Common myeloid progenitor, CD34-positive (primary cell): ENCODE results near the gene METTL22.

Experiments used
- CTCF ChIA-PET: fragments of 350-600 bp; sonication (Branson Sonifier 250); formaldehyde crosslinking; loops from one replicate; lab custom pipeline; 2021; ENCODE audit warnings: antibody characterized with exemption; lab: Charles Lee
- POLR2A ChIA-PET: fragments of 350-600 bp; sonication (Branson Sonifier 250); formaldehyde crosslinking; loops from one replicate; lab custom pipeline; 2021; ENCODE audit warnings: antibody characterized with exemption; lab: Charles Lee
- DNase-seq, 3 donors: peaks; one replicate each; pipeline versions ENCODE4 v3.0.0 to v3.0.0-alpha.2; 2013
- H3K27ac ChIP-seq, 2 experiments: 1 replicate in 1 of 2; 2 replicates in 1 of 2; pipeline ENCODE4 v1.7.0; 2013; ENCODE audit warnings: inconsistent platforms in 2 of 2, low read length in 2 of 2, mild to moderate bottlenecking in 2 of 2, low read depth in 1 of 2, moderate library complexity in 1 of 2; ENCODE audit not compliant: severe bottlenecking in 2 of 2, insufficient read depth in 1 of 2, poor library complexity in 1 of 2
- H3K27me3 ChIP-seq, 5 experiments: replicated peaks in 2 of 5; 1 replicate in 3 of 5; 2 replicates in 2 of 5; pipeline versions ENCODE4 v1.6.1 to v1.7.0; 2013; ENCODE audit warnings: low read length in 4 of 5, mild to moderate bottlenecking in 2 of 5, moderate library complexity in 2 of 5, inconsistent platforms in 1 of 5; ENCODE audit not compliant: insufficient read depth in 5 of 5, control insufficient read depth in 4 of 5
- H3K36me3 ChIP-seq, 4 experiments: 1 replicate in 2 of 4; 2 replicates in 2 of 4; pipeline versions ENCODE4 v1.6.1 to v1.7.0; 2013; ENCODE audit warnings: low read length in 3 of 4, control low read depth in 1 of 4, mild to moderate bottlenecking in 1 of 4; ENCODE audit not compliant: control insufficient read depth in 4 of 4, insufficient read depth in 4 of 4
- H3K4me1 ChIP-seq, 4 experiments: 1 replicate in 3 of 4; 2 replicates in 1 of 4; pipeline versions ENCODE4 v1.6.1 to v1.7.1; 2013; ENCODE audit warnings: low read length in 3 of 4, mild to moderate bottlenecking in 3 of 4, control low read depth in 1 of 4, inconsistent platforms in 1 of 4, moderate library complexity in 1 of 4; ENCODE audit not compliant: control insufficient read depth in 4 of 4, insufficient read depth in 4 of 4; ENCODE audit errors: control extremely low read depth in 1 of 4
- H3K4me3 ChIP-seq, 7 experiments: 1 replicate in 4 of 7; 2 replicates in 3 of 7; pipeline versions ENCODE4 v1.5.1 to v1.7.0; 2013; ENCODE audit warnings: mild to moderate bottlenecking in 7 of 7, low read length in 6 of 7, moderate library complexity in 6 of 7, inconsistent platforms in 2 of 7, low read depth in 2 of 7, control low read depth in 1 of 7; ENCODE audit not compliant: insufficient read depth in 4 of 7, control insufficient read depth in 1 of 7; ENCODE audit errors: extremely low read depth in 1 of 7
- H3K9me3 ChIP-seq, 5 experiments: 1 replicate in 4 of 5; 2 replicates in 1 of 5; pipeline versions ENCODE4 v1.6.1 to v1.7.1; 2013; ENCODE audit warnings: low read length in 4 of 5, mild to moderate bottlenecking in 2 of 5, inconsistent platforms in 1 of 5, low read depth in 1 of 5, moderate library complexity in 1 of 5; ENCODE audit not compliant: control insufficient read depth in 4 of 5, insufficient read depth in 2 of 5; ENCODE audit errors: control extremely low read depth in 1 of 5
- WGBS: methylation state at CpG from one replicate; pipeline ENCODE4 v1.1.5; 2013; ENCODE audit not compliant: insufficient coverage; 5-methylcytosine and 5-hydroxymethylcytosine counted together

METTL22 gene

DNA sequence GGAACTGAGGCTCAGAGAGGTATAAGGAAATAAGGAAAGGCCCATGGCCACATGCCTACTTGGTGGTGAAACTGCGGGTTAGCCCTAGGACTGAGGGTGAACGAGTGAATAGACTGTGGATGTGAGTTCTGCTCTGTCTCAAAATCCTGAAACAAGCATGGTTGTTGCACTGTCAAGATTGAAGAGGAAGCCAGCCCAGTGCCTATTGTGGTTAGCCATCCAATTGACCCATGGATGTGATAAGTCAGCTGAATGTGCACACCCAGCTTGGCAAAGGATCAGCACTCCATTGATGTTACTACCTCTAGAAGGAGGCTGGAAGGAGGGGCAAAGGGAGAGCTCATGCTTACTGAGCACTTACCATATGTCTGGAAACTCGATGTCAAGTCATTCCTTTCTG is 35.6 kb upstream of the METTL22 start:
- POLR2A ChIA-PET: no interaction called here

GRCh38 chr16:8587065-8587464 is 34.4 kb upstream of the METTL22 start:
- peaks cover 0 to 7% (median 4%) of the 10 kb centered on the region in 5 experiments for H3K9me3 ChIP-seq
- H3K27ac ChIP-seq: no peak overlapping the region
- no peak for DNase-seq
- no peak overlapping the region for H3K4me3 ChIP-seq
- peaks cover 20 to 61% (median 32%) of the 10 kb centered on the region in 5 experiments for H3K27me3 ChIP-seq
- peaks cover 0 to 16% (median 9%) of the 10 kb centered on the region in 4 experiments for H3K4me1 ChIP-seq
- CTCF ChIA-PET: interaction anchor here (1.7 kb wide), 1 partner anchor 30 kb away, joined by 4 read pairs; no protein-coding TSS in a partner anchor
- POLR2A ChIA-PET: no interaction called here
- no peaks in the 10 kb centered on the region for H3K36me3 ChIP-seq

More for the DNA sequence above, 35.6 kb upstream of the METTL22 start:
- Histone ChIP-seq H3K9me3 (peaks cover 0 to 3% (median 1%) of the 10 kb centered on the region in 5 experiments), H3K4me1 (peaks cover 0 to 20% (median 14%) of the 10 kb centered on the region in 4 experiments), H3K27ac (no peak overlapping the region), H3K4me3 (no peak overlapping the region), H3K36me3 (no peaks in the 10 kb centered on the region), H3K27me3 (peaks cover 20 to 49% (median 28%) of the 10 kb centered on the region in 5 experiments)
- no peak for DNase-seq
- 93% methylated on average over 3 of the region's 3 CpGs for WGBS
- CTCF ChIA-PET: interaction anchor here (0.6 to 1.7 kb wide), 4 partner anchors 14 to 1859 kb away, joined by 3 to 8 read pairs (median 4); no protein-coding TSS in a partner anchor

- H3K27ac ChIP-seq: no peak overlapping the region
- 17% methylated on average over 9 of the region's 9 CpGs for WGBS
- DNase-seq: no peak
- POLR2A ChIA-PET: no interaction called here
- H3K9me3 ChIP-seq: peaks cover 0 to 8% (median 4%) of the 10 kb centered on the region in 5 experiments
- CTCF ChIA-PET: interaction anchor here (1.5 to 3.1 kb wide), 2 partner anchors 13 to 16 kb away, joined by 3 to 14 read pairs; no protein-coding TSS in a partner anchor
- peaks cover 24 to 75% (median 41%) of the 10 kb centered on the region in 5 experiments for H3K27me3 ChIP-seq
- peaks cover 0 to 12% (median 6%) of the 10 kb centered on the region in 4 experiments for H3K4me1 ChIP-seq
- no peaks in the 10 kb centered on the region for H3K36me3 ChIP-seq
- no peak overlapping the region for H3K4me3 ChIP-seq
Measured at GRCh38 chr16:8588682-8589056, 32.8 kb upstream of the METTL22 start.

GRCh38 chr16:8589057-8589899 is 32.2 kb upstream of the METTL22 start:
- ChIA-PET CTCF (interaction anchor here (0.9 to 3.1 kb wide), 3 partner anchors 14 to 22 kb away, joined by 3 to 14 read pairs (median 4); no protein-coding TSS in a partner anchor), POLR2A (no interaction called here)
- Histone ChIP-seq H3K4me3 (peak overlapping the region in 2 of 7 experiments; percentile 29 to 62), H3K27ac (no peak overlapping the region), H3K36me3 (no peaks in the 10 kb centered on the region), H3K4me1 (peaks cover 0 to 12% (median 6%) of the 10 kb centered on the region in 4 experiments), H3K9me3 (peaks cover 0 to 8% (median 4%) of the 10 kb centered on the region in 5 experiments), H3K27me3 (peaks cover 22 to 75% (median 41%) of the 10 kb centered on the region in 5 experiments)
- 3% methylated on average over 56 of the region's 64 CpGs for WGBS
- no peak for DNase-seq

DNA sequence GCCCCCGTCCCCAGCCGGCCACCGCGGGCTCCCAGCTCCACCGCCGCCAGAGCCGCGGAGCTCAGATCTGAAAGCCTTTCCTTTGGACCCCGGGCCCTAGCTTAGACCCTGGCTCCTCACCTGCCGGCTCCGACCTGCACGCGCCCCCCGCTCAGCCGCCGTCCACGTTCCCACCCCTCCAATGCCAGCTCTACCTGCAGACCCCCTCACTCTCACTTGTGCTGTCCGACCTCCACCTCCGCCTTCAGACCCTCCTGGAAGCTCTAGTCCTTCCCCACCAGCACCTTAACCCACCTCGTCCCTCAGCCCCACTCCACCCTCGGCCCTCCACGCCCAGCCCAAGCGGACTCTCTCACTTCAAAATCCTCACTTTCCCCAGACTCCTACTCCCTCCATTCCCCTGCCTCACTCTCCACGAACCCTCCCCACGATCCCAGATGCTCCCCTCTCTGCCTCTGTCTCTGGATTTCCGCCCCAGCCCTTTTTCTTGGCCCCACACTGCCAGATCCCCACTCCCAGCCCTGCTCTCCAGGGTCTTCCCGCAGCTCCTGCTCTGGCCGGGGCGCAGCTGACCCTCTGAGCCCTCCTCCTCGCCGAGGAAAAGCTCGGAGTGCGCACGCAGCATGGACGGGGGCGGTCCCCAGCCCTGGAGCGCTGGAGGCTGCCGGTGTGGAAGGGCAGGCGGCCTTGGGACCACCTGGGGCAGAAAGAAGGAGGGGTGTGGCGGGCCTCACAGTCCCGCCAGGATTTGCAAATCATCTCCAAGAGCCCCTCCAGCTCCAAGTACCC is 31.4 kb upstream of the METTL22 start, which contains the start of gene TMEM114:
Gene TMEM114 (minus strand): TSS at position 612 of the 789 bp plus-strand sequence. CDS start 673 bp downstream, outside the sequence.
- peaks cover 0 to 8% (median 4%) of the 10 kb centered on the region in 5 experiments for H3K9me3 ChIP-seq
- no peak within 1 kb of the TSS for H3K27ac ChIP-seq
- peaks cover 22 to 77% (median 41%) of the 10 kb centered on the region in 5 experiments for H3K27me3 ChIP-seq
- CTCF ChIA-PET: interaction anchor here (0.9 to 3.1 kb wide), 2 partner anchors 17 to 23 kb away, joined by 4 to 14 read pairs; no protein-coding TSS in a partner anchor
- no peak for DNase-seq
- no peaks in the 10 kb centered on the region for H3K36me3 ChIP-seq
- peak within 1 kb of the TSS in 2 of 7 experiments; percentile 29 to 62 for H3K4me3 ChIP-seq
- 2% methylated on average over 30 of the region's 41 CpGs for WGBS
- POLR2A ChIA-PET: no interaction called here
- peaks cover 0 to 12% (median 6%) of the 10 kb centered on the region in 4 experiments for H3K4me1 ChIP-seq

- CTCF ChIA-PET: interaction anchor here (3.1 kb wide), 1 partner anchor 18 kb away, joined by 14 read pairs; no protein-coding TSS in a partner anchor
- Histone ChIP-seq H3K9me3 (peaks cover 0 to 8% (median 4%) of the 10 kb centered on the region in 5 experiments), H3K27ac (no peak overlapping the region), H3K27me3 (peaks cover 22 to 77% (median 41%) of the 10 kb centered on the region in 5 experiments), H3K36me3 (no peaks in the 10 kb centered on the region), H3K4me1 (peaks cover 0 to 12% (median 6%) of the 10 kb centered on the region in 4 experiments), H3K4me3 (no peak overlapping the region)
- WGBS: 100% methylated on average over 1 of the region's 3 CpGs
- no peak for DNase-seq
- POLR2A ChIA-PET: no interaction called here
Measured at GRCh38 chr16:8590811-8591210, 30.7 kb upstream of the METTL22 start.
